Ectodermal cell (in vitro differentiated cells): ENCODE data around the gene FALEC.
A peak's percentile ranks its signal among the peaks of the same experiment; 100 is the strongest.

ENCODE experiments used
- H3K27ac ChIP-seq: 2 replicates; pipeline ENCODE4 v1.7.0; 2013; ENCODE audit warnings: mild to moderate bottlenecking, low read depth, low read length; ENCODE audit not compliant: insufficient read depth, poor library complexity, severe bottlenecking
- H3K27me3 ChIP-seq: 2 replicates; pipeline ENCODE4 v1.7.0; 2013; ENCODE audit warnings: mild to moderate bottlenecking, low read length; ENCODE audit not compliant: insufficient read depth, control insufficient read depth, poor library complexity, severe bottlenecking
- H3K36me3 ChIP-seq: one replicate; pipeline ENCODE4 v1.7.0; 2013; ENCODE audit warnings: low read length; ENCODE audit not compliant: control insufficient read depth, insufficient read depth
- H3K4me1 ChIP-seq: one replicate; pipeline ENCODE4 v1.7.0; 2013; ENCODE audit warnings: low read length; ENCODE audit not compliant: control insufficient read depth, insufficient read depth
- H3K4me3 ChIP-seq: 2 replicates; pipeline ENCODE4 v1.7.0; 2013; ENCODE audit warnings: low read depth, low read length, control low read depth; ENCODE audit not compliant: insufficient read depth
- H3K9me3 ChIP-seq: 2 replicates; pipeline ENCODE4 v1.7.0; 2013; ENCODE audit warnings: mild to moderate bottlenecking, low read length, moderate library complexity; ENCODE audit not compliant: control insufficient read depth
- WGBS, 2 experiments: methylation state at CpG; one replicate each; pipeline ENCODE4 v1.1.7; 2013; ENCODE audit warnings: missing lambda C conversion rate in 2 of 2; 5-methylcytosine and 5-hydroxymethylcytosine counted together

FALEC gene

GRCh38 chr1:150574260-150575071 is 58.9 kb downstream of the FALEC start:
- H3K9me3 ChIP-seq = no peaks in the 10 kb centered on the region
- no peak overlapping the region for H3K27ac ChIP-seq
- H3K4me3 ChIP-seq = no peak overlapping the region
- H3K4me1 ChIP-seq = peaks cover 23% of the 10 kb centered on the region
- H3K27me3 ChIP-seq = no peaks in the 10 kb centered on the region
- H3K36me3 ChIP-seq = peaks cover 51% of the 10 kb centered on the region
- 91% methylated on average over 4 of the region's 6 CpGs for WGBS, 2 experiments

GRCh38 chr1:150575072-150575489 is 59.5 kb downstream of the FALEC start:
- Histone ChIP-seq H3K27ac (no peak overlapping the region), H3K9me3 (no peaks in the 10 kb centered on the region), H3K27me3 (no peaks in the 10 kb centered on the region), H3K4me1 (peaks cover 17% of the 10 kb centered on the region), H3K4me3 (peak overlapping the region; percentile 96), H3K36me3 (peaks cover 51% of the 10 kb centered on the region)
- WGBS, 2 experiments = 99% methylated on average over 3 to 4 of the region's 4 CpGs

GRCh38 chr1:150575518-150576366 is 60.2 kb downstream of the FALEC start:
- 53% methylated on average over 1 of the region's 1 CpG for WGBS, 2 experiments
- H3K4me3 ChIP-seq = peak overlapping the region; percentile 96
- H3K36me3 ChIP-seq = peaks cover 51% of the 10 kb centered on the region
- no peak overlapping the region for H3K27ac ChIP-seq
- H3K27me3 ChIP-seq = no peaks in the 10 kb centered on the region
- peaks cover 17% of the 10 kb centered on the region for H3K4me1 ChIP-seq
- no peaks in the 10 kb centered on the region for H3K9me3 ChIP-seq

DNA sequence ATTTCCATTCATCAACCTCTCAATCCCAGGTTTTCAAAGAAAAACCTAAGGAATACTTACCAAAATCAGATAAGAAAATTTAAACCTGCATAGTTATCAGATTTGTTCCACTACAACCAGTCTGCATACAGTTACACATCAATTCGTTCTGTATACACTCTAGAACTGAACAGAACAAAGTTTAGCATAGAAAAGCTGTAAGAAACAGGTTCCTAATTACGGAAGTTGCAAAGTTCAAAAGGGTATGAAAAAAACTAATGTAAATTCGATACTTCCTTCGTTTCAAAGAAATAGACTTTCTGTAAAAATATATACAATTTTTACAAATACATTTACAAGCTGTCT is 60.8 kb downstream of the FALEC start:
- H3K27ac ChIP-seq = no peak overlapping the region
- H3K9me3 ChIP-seq = no peaks in the 10 kb centered on the region
- H3K4me3 ChIP-seq = peak overlapping the region; percentile 96
- peaks cover 51% of the 10 kb centered on the region for H3K36me3 ChIP-seq
- H3K4me1 ChIP-seq = peaks cover 17% of the 10 kb centered on the region
- H3K27me3 ChIP-seq = no peaks in the 10 kb centered on the region
- 33 to 63% methylated on average over 1 to 4 of the region's 4 CpGs for WGBS, 2 experiments

DNA sequence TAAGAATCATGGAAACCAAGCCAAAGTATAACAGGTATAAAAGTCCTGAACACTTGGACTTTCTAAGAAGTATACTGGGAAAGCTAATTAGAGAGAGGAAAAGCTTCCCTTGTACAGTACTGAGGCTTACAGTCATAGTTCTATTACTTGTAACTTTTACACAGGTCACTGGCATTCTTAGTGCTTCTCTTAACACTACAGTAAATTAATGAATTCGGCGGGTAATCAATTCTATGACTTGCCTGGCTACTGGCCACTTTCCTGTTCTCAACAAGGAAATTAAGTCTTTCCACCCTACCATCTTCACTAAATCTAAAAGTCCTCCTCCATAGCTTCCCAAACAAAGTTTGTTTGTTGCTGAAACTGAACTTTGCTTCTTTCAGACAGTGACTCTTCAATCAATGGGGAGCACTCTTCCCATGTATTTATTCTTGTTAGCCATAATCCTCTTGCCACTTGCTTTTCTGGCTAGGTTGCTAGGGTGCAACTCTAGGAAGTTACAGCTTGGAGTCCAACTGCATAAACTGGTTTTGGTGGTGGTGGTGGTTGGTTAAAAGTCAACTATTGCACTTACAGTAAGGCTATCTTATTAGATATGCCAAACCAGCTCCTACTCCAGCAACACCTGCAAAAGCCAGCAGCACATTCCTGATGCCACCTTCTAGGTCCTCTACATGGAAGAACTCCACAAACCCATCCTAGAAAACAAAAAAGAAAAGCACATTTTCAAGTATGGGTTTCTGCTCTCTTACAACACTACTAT is 61.4 kb downstream of the FALEC start:
- Histone ChIP-seq H3K4me1 (peaks cover 17% of the 10 kb centered on the region), H3K36me3 (peaks cover 47% of the 10 kb centered on the region), H3K27ac (no peak overlapping the region), H3K27me3 (no peaks in the 10 kb centered on the region), H3K9me3 (no peaks in the 10 kb centered on the region), H3K4me3 (peak overlapping the region; percentile 96)
- 43 to 53% methylated on average over 2 of the region's 2 CpGs for WGBS, 2 experiments

DNA sequence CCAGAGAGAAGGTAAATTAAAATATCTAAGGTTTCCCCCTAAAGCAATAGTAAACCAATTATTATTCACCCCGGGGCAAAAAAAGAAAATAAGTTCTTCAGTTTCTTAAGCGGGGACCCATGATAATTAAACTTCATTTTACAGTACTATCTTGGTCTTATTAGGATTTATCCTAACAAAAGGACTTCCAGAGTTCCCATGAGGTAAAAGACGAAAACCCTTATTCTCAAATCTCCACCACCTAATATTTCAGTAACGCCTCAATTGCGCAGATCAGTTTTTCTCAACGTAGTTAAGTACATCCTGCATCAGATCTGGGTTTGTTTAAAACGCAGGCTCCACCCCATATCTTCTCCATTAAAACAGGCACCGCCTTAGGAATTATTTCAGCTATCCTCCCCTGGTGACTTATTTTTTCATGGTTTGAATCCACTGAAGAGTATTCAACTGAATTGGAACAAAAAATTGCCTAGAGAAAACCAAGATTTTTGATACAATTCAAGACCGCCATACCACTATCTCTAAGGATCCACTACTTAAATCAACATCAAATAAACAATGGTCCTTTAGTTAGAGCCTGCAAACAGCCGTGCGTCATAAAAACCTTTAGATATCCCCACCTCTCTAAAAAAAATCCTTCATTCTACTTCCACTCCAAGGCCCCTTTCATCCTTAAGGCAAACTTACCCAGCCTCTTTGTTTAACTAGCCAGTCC is 62.2 kb downstream of the FALEC start:
- H3K4me3 ChIP-seq = peak overlapping the region; percentile 96
- 2 to 4% methylated on average over 11 of the region's 11 CpGs for WGBS, 2 experiments
- peaks cover 17% of the 10 kb centered on the region for H3K4me1 ChIP-seq

DNA sequence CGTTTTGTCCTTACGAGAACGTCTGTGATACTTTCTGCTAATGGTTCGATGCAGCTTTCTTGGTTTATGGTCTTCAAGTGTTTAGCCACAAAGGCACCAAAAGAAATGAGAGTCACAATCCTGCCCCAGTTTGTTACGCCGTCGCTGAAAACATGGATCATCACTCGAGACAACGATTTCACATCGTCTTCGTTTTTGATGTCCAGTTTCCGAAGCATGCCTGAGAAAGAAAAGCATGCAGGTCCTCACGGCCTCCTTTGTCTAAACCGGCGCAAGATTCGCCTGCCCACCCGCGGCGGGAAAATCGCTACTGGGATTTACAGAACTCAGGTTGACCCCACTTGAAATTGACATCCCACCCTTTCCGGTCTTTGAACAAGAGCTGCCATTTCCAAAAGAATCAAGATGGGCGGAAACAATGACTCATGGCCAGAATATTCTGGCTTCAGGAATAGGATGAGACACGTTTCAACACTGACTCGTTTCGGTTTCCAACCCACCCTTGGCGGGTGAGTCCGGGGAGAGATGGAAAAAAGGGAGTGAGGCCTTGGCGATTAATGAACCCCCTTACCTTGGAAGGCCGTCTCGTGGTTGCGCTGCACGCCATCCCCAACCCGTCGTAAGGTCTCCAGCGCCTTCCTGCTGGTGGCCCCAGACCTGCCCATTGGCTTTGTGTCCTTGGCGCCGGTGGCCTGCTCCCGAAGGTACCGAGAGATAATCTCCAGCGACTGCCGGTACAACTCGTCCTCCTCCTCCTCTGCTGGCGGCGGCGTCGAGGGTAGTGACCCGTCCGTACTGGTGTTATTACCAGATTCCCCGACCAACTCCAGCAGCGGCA is 62.9 kb downstream of the FALEC start:
- no peaks in the 10 kb centered on the region for H3K27me3 ChIP-seq
- peaks cover 32% of the 10 kb centered on the region for H3K36me3 ChIP-seq
- H3K9me3 ChIP-seq = no peaks in the 10 kb centered on the region
- peaks cover 17% of the 10 kb centered on the region for H3K4me1 ChIP-seq
- WGBS, 2 experiments = 0 to 1% methylated on average over 50 of the region's 50 CpGs
- peak overlapping the region; percentile 96 for H3K4me3 ChIP-seq
- H3K27ac ChIP-seq = peak overlapping the region; percentile 99

More for the DNA sequence above, 62.2 kb downstream of the FALEC start:
- Histone ChIP-seq H3K36me3 (peaks cover 40% of the 10 kb centered on the region), H3K9me3 (no peaks in the 10 kb centered on the region), H3K27ac (peak overlapping the region; percentile 99), H3K27me3 (no peaks in the 10 kb centered on the region)

DNA sequence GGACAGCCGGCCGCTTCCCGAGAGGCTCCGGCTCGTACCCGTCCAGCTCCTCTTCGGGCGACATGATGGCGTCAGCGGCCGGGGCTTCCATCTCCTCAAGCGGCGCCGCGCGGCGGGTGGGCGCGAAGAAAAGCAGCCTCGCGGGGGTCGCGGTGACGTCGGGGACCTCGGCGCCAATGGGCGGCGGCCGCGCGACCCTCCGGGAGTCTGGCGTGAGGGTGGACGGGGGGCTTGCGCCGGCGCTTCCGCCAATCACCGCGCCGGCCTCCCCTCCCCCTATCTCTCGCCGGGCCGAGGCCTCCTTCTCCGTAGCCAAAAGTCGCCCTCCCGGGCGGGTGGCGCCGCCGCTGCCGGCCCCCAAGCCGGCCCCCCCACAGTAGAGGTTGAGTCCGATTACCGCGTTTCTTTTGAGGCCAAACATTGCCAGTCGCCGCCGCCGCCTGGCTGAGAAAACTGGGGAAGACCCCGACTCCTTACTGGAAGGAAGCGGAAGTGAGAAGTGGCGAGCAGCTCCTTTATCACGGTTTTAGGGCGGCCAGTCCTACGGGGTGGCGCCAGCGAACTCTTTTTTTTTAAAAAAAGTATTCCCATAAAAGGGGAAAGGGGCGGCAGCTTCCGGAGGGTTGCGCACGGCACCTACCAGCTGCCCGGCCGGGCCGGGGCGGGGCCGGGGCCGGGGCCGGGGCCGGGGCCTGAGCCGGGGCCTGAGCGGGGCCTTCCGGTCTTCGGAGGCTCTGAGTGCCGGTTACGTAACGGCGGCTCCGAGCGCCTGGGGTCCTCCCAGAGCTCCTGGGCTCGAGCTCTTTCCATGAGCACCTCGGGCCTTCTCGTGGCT is 63.8 kb downstream of the FALEC start, which contains the start of gene MCL1:
Gene MCL1 (minus strand): TSS at position 501 of the 835 bp plus-strand sequence. CDS start 80 bp downstream, at position 421.
- Histone ChIP-seq H3K27me3 (no peaks in the 10 kb centered on the region), H3K36me3 (peaks cover 28% of the 10 kb centered on the region), H3K27ac (peak within 1 kb of the TSS; percentile 99), H3K4me3 (peak within 1 kb of the TSS; percentile 96), H3K9me3 (no peaks in the 10 kb centered on the region), H3K4me1 (peaks cover 17% of the 10 kb centered on the region)
- 0% methylated on average over 94 of the region's 94 CpGs for WGBS, 2 experiments
